T-helper 1 cell (primary cell): ENCODE measurements around the gene RGS12.

Experiments used
- DNase-seq, 5 donors: peaks; one replicate each; pipeline ENCODE4 v3.0.0-alpha.2; 2012 to 2020

RGS12 gene

GRCh38 chr4:3284734-3285557 is 7.9 kb upstream of the RGS12 start:
- no peak for DNase-seq

- DNase-seq = no peak
Measured at GRCh38 chr4:3285558-3286334, 7.1 kb upstream of the RGS12 start.

- DNase-seq = no peak
Measured at GRCh38 chr4:3286335-3287175, 6.3 kb upstream of the RGS12 start.

GRCh38 chr4:3287271-3287971 is 5.4 kb upstream of the RGS12 start:
- no peak for DNase-seq

DNA sequence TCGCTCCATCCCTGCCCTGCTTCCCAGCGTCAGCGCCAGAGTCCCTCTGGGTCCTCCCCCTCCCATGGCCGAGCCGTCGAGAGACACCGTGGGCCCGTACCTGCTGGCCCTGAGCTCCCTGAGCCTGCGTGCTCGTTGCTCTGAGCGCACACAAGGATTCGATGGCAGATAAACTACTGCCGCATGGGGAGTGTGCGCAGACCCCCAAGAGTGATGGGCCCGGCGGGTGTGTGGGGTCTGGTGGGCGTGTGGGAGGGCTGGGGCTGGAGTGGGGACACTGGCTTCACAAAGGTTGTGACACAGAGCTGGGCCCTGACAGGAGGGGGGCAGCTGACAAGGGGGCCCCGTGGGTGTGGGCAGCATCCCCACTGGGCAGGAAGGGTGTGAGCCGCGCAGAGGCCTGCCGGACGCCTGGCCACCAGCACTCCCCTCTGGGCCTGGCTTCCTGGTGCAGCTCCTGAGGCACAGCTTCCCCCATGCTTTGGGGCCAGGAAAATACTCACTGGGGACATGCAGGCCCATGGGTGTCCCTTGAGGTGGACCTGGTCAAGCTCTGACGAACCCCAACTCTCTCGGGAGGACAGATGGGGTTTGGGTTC is 4.8 kb upstream of the RGS12 start:
- DNase-seq = no peak

GRCh38 chr4:3288571-3289094 is 4.2 kb upstream of the RGS12 start:
- no peak for DNase-seq

DNA sequence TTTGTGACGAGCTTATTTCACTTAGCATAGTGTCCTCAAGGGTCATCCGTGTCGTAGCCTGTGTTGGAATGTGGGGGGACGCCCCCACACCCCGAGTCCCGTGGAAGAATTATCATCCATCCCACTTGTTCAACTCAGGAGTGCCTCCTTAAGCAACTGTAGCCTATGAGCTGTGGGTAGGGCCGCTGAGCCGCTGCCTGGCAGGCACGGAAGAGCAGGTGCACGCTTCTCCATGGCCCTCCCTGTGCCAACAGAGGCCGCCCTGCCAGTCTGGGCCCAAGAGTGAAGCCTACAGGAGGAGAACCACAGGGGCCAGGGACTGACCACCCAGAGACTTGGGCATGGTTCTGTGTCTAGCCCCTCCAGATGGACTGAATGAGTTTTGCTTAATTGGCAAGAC is 2.3 kb upstream of the RGS12 start:
- DNase-seq = no peak

- no peak for DNase-seq
Measured at GRCh38 chr4:3290889-3291321, 1.9 kb upstream of the RGS12 start.

DNA sequence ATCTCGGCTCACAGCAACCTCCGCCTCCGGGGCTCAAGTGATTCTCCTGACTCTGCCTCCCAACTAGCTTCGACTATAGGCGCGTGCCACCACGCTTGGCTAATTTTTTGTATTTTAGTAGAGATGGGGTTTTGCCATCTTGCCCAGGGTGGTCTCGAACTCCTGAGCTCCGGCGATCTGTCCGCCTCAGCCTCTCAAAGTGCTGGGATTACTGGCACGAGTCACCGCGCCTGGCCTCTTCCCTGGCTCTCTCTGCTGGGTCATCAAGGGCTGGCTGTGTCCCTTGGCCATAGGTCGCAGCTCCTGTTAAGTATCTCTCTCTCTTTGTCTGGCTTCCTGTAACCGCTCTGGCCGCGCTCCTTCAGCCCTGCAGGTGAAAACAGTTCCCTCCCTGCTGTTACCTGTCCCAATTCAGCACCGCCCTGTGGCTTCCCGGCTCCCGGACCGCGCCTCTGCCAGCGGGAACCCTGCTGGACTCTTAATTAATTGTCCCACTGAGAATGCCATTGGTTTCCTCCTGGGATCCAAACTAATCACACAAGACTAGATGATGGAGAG is 1.3 kb upstream of the RGS12 start:
- DNase-seq = no peak

DNA sequence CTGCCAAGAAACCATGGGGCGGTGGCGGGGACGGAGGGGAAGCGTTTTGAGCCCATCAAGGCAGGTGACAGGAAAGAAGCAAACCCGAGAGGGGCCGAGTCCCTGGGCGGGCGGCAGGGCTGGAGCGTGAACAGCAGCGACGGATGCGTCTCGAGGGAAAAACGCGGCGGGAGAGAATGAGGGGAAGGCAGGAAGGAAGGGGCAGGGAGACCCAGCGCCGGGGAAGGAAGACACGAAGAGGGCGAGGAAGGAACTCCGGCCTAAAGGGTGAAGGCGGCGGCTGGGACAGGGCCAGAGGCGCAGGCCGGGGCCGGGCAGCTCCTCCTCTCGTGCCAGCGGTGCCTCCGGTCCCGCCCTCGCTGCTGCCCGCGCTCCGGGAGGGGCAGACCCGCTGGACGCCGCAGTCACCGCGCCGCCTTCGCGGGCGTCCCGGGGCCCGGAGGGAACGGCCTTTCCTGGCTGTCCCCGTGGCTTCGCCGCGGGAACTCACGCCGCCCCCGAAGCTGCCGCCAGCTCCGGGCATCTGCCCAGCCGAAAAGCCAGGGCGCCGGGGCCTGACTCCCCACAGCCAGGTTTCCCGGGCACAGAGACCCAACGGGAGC is 751 bp upstream of the RGS12 start:
- peak in 2 of 5 donors; percentile 13 to 33 for DNase-seq

DNA sequence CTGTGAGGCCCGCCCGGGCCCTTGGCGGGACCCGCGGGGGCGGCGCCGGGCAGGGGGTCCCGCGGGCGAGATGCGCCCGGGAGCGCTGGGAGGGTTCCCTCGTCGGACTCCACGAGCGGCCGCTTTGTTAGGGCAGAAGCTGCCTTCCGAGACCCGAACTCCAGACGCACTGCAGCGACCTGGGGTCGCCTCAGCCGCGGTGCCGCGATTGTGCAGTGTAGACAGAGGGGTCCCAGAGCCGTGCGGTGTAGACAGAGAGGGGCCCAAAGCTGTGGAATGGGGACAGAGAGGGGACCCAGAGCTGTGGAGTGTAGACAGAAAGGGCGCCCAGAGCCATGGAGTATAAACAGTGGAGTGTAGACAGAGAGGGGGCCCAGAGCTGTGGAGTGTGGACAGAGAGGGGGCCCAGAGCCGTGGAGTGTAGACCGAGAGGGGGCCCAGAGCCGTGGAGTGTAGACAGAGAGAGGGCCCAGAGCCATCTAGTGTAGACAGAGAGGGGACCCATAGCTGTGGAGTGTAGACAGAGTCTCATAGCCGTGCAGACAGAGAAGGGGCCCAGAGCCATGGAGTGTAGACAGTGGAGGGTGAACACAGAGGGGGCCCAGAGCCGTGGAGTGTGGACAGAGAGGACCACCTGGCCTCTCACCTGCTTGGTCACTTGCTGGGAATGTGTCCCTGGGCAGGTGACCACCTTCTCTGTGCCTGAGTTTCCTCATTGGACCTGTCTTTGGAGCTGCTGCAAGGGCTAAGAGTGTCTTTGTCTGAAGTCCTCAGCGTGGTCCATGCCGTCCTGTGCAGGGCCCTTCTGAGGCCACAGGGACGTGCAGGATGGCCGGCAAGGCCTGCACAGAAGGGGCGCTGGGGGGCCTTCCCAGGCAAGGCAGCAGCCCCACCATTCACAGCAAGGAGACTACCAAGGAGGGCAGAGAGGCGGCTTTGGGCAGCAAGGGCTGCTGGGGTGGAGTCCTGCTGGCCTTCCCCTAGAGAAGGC is 875 bp downstream of the RGS12 start:
- DNase-seq = no peak

GRCh38 chr4:3294401-3295241 is 1.8 kb downstream of the RGS12 start:
- no peak for DNase-seq

GRCh38 chr4:3295837-3296624 is 3.2 kb downstream of the RGS12 start:
- no peak for DNase-seq

- no peak for DNase-seq
Measured at GRCh38 chr4:3296651-3297050, 3.8 kb downstream of the RGS12 start.

DNA sequence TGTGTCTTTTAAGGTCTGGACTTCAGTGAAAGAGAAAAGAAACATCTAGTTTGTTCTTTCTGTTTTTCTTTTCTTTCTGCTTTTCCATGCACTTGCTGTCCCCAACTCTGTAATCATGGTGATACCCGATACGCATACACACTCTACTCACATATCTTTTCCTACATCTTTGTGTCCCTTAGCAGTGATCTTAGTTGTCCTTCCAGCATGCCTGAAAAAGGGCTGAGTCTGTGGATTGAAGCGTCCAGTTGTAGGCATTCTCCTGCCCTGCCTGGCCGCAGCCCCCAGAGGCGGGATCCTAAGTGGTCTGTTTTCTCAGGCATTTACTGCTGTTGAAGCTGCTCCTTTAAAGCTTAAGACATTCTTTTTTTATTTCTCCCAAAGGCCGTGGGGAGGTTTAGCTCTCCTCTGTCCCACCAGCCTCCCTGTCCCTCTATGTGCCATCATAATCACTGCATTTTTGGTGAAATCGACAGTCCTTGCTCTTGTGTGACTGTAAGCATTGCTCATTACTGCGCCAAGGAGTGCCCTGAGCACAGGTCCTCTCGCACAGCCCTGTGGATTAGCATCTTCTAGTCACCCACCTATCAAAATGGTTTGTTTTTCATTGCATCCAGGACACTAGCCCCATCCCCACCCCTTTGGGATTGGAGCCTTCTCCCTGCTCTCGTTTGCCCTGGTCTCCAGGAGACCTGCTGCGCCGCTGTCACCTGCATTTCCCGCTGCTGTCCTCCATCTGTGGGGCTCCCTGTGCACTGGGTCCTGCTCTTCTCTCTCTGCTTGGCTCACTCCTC is 4.4 kb downstream of the RGS12 start:
- DNase-seq = no peak

GRCh38 chr4:3299122-3299975 is 6.5 kb downstream of the RGS12 start:
- no peak for DNase-seq
